PC-9 (cell line): ENCODE measurements around the gene CNTLN. TPM values are rescaled to one million over a fixed set of nuclear protein-coding genes. Genes with fewer than 3 reads are reported as not detected.

Source experiments
- BruUV-seq: library from RNA; stranded (reverse); fragments of 400-500 nt; replicated peaks from 2 replicates; lab custom pipeline; 2021; lab: Mats Ljungman, UMichigan
- CTCF ChIA-PET: fragments of 300-600 bp; sonication (Branson Sonifier 250); formaldehyde crosslinking; loops from one replicate; lab custom pipeline; 2022; ENCODE audit warnings: antibody characterized with exemption; lab: Charles Lee
- POLR2A ChIA-PET: fragments of 300-600 bp; sonication (Branson Sonifier 250); formaldehyde crosslinking; loops from one replicate; lab custom pipeline; 2022; ENCODE audit warnings: antibody characterized with exemption; ENCODE audit not compliant: unreplicated experiment; lab: Charles Lee
- DNase-seq, 2 experiments: peaks; one replicate each; pipeline versions ENCODE4 v3.0.0 to v3.0.0-alpha.2; 2015 to 2022; ENCODE audit warnings: mixed read lengths in 1 of 2
- H2AFZ ChIP-seq: fragments of 200-600 bp; sonication (generic); 2 replicates; pipeline ENCODE4 v1.8.1; 2017; ENCODE audit warnings: antibody characterized with exemption
- H3F3A ChIP-seq: fragments of 200-600 bp; sonication (generic); 2 replicates; pipeline ENCODE4 v1.8.1; 2017; ENCODE audit warnings: antibody characterized with exemption, mild to moderate bottlenecking, low read depth; ENCODE audit not compliant: insufficient read depth
- H3K27ac ChIP-seq: fragments of 200-600 bp; sonication (generic); 2 replicates; pipeline ENCODE4 v1.6.1; 2016; ENCODE audit warnings: mixed run types
- H3K27me3 ChIP-seq: fragments of 200-600 bp; sonication (generic); 2 replicates; pipeline ENCODE4 v1.6.1; 2016; ENCODE audit warnings: low read depth, mixed run types; ENCODE audit not compliant: insufficient read depth
- H3K36me3 ChIP-seq: fragments of 200-600 bp; sonication (generic); 2 replicates; pipeline ENCODE4 v1.6.1; 2016; ENCODE audit warnings: low read depth, mixed run types
- H3K4me1 ChIP-seq: fragments of 200-600 bp; sonication (generic); replicated peaks from 2 replicates; pipeline ENCODE4 v1.6.1; 2016; ENCODE audit warnings: mixed run types; ENCODE audit not compliant: insufficient read depth
- H3K4me2 ChIP-seq: fragments of 200-600 bp; sonication (generic); 2 replicates; pipeline ENCODE4 v1.6.1; 2017; ENCODE audit warnings: mixed run types
- H3K4me3 ChIP-seq: fragments of 200-600 bp; sonication (generic); 2 replicates; pipeline ENCODE4 v1.6.1; 2016; ENCODE audit warnings: mixed run types
- H3K79me2 ChIP-seq: fragments of 200-600 bp; sonication (generic); 2 replicates; pipeline ENCODE4 v1.6.1; 2017; ENCODE audit warnings: low read depth, mixed run types
- H3K9me2 ChIP-seq: fragments of 200-600 bp; sonication (generic); 2 replicates; pipeline ENCODE4 v1.8.1; 2017; ENCODE audit warnings: mild to moderate bottlenecking; ENCODE audit not compliant: insufficient read depth
- H3K9me3 ChIP-seq: fragments of 200-600 bp; sonication (generic); 2 replicates; pipeline ENCODE4 v1.8.1; 2016; ENCODE audit warnings: low read depth; ENCODE audit not compliant: insufficient read depth
- H4K20me1 ChIP-seq: fragments of 200-600 bp; sonication (generic); 2 replicates; pipeline ENCODE4 v1.8.1; 2017; ENCODE audit not compliant: insufficient read depth
- EZH2 ChIP-seq: fragments of 200-600 bp; sonication (generic); IDR thresholded peaks from 2 replicates; pipeline ENCODE4 v1.8.0; 2017; ENCODE audit warnings: antibody characterized with exemption, low read depth
- intact Hi-C: fragments of 100-400 bp; cut with micrococcal nuclease; formaldehyde crosslinking; loops from one replicate; pipeline ENCODE4 v1.10.0; 2022; ENCODE audit not compliant: unreplicated experiment
- total RNA-seq: library from RNA; stranded (reverse); gene quantifications from 2 replicates; pipeline ENCODE4 v1.2.3, GENCODE V29; 2021
- TF ChIP-seq, protein P1 (sequence below): fragments of 200-600 bp; sonication (generic); conservative IDR thresholded peaks from 2 replicates; pipeline ENCODE4 v1.6.1; 2017; ENCODE audit warnings: mixed run types, antibody characterized with exemption, mild to moderate bottlenecking, moderate library complexity

Gene CNTLN
- total RNA-seq, 1 experiment from 2014 or later = 3.6 TPM

DNA sequence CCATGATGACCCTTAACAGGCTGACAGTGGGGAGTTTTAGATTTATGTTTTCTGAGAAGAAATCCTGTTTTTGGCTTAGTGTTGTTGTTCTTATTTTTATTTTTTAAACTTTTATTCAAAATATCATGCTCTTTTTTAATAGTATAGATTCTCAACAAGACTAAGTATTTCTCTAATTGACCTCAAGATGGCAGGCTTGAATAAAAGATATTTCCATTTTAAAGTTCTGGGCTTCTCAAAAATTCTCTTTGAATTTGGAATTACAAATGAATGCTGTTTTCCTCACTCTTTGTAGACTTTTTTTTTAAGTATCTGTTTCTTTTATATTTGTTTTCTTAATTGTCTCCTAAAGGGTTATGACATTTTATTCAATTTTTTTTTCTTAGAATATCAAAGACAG is 394.0 kb downstream of the CNTLN start:
- Histone ChIP-seq H3K4me3 (no peak overlapping the region), H3K9me3 (no peaks in the 10 kb centered on the region), H3F3A (no peaks in the 10 kb centered on the region), H4K20me1 (no peaks in the 10 kb centered on the region; the same call in 1 of the 2 replicates), H3K36me3 (no peaks in the 10 kb centered on the region), H3K9me2 (no peaks in the 10 kb centered on the region), H3K27ac (no peak overlapping the region), H3K79me2 (no peaks in the 10 kb centered on the region), H3K4me2 (no peak overlapping the region), H3K4me1 (no peaks in the 10 kb centered on the region), H2AFZ (no peak overlapping the region), H3K27me3 (no peaks in the 10 kb centered on the region)
- intact Hi-C loops = no loop called here
- BruUV-seq = no TSS peak
- ChIA-PET POLR2A (no interaction called here), CTCF (no interaction called here)
- DNase-seq = no peak
- TF ChIP-seq, protein P1, sequence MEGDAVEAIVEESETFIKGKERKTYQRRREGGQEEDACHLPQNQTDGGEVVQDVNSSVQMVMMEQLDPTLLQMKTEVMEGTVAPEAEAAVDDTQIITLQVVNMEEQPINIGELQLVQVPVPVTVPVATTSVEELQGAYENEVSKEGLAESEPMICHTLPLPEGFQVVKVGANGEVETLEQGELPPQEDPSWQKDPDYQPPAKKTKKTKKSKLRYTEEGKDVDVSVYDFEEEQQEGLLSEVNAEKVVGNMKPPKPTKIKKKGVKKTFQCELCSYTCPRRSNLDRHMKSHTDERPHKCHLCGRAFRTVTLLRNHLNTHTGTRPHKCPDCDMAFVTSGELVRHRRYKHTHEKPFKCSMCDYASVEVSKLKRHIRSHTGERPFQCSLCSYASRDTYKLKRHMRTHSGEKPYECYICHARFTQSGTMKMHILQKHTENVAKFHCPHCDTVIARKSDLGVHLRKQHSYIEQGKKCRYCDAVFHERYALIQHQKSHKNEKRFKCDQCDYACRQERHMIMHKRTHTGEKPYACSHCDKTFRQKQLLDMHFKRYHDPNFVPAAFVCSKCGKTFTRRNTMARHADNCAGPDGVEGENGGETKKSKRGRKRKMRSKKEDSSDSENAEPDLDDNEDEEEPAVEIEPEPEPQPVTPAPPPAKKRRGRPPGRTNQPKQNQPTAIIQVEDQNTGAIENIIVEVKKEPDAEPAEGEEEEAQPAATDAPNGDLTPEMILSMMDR = peak; percentile 52
- TF ChIP-seq EZH2 = no peak

DNA sequence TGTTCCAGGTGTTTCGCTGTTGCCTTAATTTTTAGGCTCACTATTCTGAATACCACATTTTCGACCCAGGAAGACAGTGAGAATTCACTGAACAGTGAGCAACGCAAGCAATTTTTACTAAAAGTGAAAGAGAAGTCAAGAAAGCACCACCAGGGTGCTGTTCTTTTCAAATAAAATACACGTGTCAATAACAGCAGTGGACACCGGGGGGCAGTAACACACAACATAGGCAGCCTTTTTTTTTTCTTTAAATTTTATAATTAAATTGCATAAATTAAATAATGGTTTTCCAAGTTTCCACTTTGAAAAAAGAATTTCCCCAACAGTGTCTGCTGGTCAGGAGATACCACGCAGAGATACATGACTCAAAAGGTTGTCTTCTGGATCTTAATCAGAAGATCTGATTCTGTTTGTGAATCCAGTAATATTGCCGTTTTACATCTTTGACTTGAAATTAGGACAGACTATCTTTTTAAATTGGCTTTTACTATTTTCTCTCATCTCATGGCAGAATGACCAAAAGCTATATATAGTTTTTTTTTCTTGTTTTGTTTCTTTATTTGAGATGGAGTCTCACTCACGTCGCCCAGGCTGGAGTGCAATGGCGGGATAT is 396.9 kb downstream of the CNTLN start:
- peaks cover 8% of the 10 kb centered on the region; the same call in 1 of the 2 replicates for H3K27me3 ChIP-seq
- H2AFZ ChIP-seq = no peak overlapping the region
- BruUV-seq = no TSS peak
- no peak overlapping the region for H3K4me3 ChIP-seq
- TF ChIP-seq, protein P1 = peak; percentile 74
- no peak for TF ChIP-seq EZH2
- H3K9me3 ChIP-seq = no peaks in the 10 kb centered on the region
- H4K20me1 ChIP-seq = no peaks in the 10 kb centered on the region; the same call in 1 of the 2 replicates
- H3F3A ChIP-seq = no peaks in the 10 kb centered on the region
- H3K27ac ChIP-seq = no peak overlapping the region
- no peaks in the 10 kb centered on the region for H3K4me1 ChIP-seq
- ChIA-PET POLR2A (no interaction called here), CTCF (no interaction called here)
- DNase-seq = peak in 1 of 2 experiments; percentile 24
- no peaks in the 10 kb centered on the region for H3K36me3 ChIP-seq
- peak overlapping the region; percentile 59; the same call in 1 of the 2 replicates for H3K4me2 ChIP-seq
- no peaks in the 10 kb centered on the region for H3K79me2 ChIP-seq
- intact Hi-C loops = loop anchor here (5.0 to 10.0 kb wide), 4 partner anchors 271 to 1923 kb away; no protein-coding TSS in a partner anchor
- H3K9me2 ChIP-seq = no peaks in the 10 kb centered on the region

DNA sequence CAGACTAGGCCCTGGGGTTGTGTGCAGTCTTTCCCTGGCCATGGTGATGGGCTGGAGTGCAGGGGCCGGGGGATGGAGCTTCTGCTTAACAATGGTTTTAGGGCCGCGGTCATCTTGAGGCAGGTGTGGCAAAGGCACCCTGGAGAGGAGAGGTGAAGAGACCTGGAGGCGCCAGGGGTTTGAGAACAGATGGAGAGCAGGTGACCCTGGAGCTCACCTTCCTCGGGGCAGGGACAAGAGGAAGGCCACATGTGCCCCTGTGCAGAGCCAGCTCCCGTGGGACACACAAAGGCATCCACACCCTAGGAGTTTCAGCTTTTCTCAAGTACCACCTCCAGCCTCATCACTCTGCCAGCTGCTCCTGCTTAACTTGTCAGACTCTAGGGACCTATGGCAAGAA is 397.6 kb downstream of the CNTLN start:
- Histone ChIP-seq H3F3A (no peaks in the 10 kb centered on the region), H3K4me1 (no peaks in the 10 kb centered on the region), H3K27me3 (peaks cover 10% of the 10 kb centered on the region; the same call in 1 of the 2 replicates), H3K36me3 (no peaks in the 10 kb centered on the region), H3K79me2 (no peaks in the 10 kb centered on the region), H3K9me2 (no peaks in the 10 kb centered on the region), H3K4me2 (no peak overlapping the region), H3K9me3 (no peaks in the 10 kb centered on the region), H3K4me3 (no peak overlapping the region), H3K27ac (no peak overlapping the region), H4K20me1 (no peaks in the 10 kb centered on the region; the same call in 1 of the 2 replicates), H2AFZ (no peak overlapping the region)
- BruUV-seq = no TSS peak
- intact Hi-C loops = loop anchor here (5.0 to 10.0 kb wide), 4 partner anchors 270 to 1922 kb away; no protein-coding TSS in a partner anchor
- TF ChIP-seq, protein P1 = no peak
- no peak for TF ChIP-seq EZH2
- ChIA-PET POLR2A (no interaction called here), CTCF (interaction anchor here (0.6 kb wide), 1 partner anchor 1932 kb away, joined by 7 read pairs; no protein-coding TSS in a partner anchor)
- DNase-seq = no peak
